KMS-11 (cell line): ENCODE results near the gene S100A13.

Experiments used
- H2AFZ ChIP-seq: fragments of 200-600 bp; sonication (generic); 2 replicates; pipeline ENCODE4 v1.6.1; 2016; ENCODE audit warnings: antibody characterized with exemption, mixed run types, low read depth
- H3K27ac ChIP-seq: fragments of 200-600 bp; sonication (generic); 2 replicates; pipeline ENCODE4 v1.6.1; 2016; ENCODE audit warnings: mild to moderate bottlenecking, mixed run types
- H3K27me3 ChIP-seq: fragments of 200-600 bp; sonication (generic); 2 replicates; pipeline ENCODE4 v1.6.1; 2017; ENCODE audit warnings: mild to moderate bottlenecking, low read depth, mixed run types, moderate library complexity; ENCODE audit not compliant: insufficient read depth
- H3K36me3 ChIP-seq: fragments of 200-600 bp; sonication (generic); 2 replicates; pipeline ENCODE4 v1.6.1; 2017; ENCODE audit warnings: mild to moderate bottlenecking, mixed run types; ENCODE audit not compliant: insufficient read depth
- H3K4me1 ChIP-seq: fragments of 200-600 bp; sonication (generic); 2 replicates; pipeline ENCODE4 v1.6.1; 2016; ENCODE audit warnings: mild to moderate bottlenecking, low read depth, mixed run types; ENCODE audit not compliant: poor library complexity, severe bottlenecking
- H3K4me2 ChIP-seq: fragments of 200-600 bp; sonication (generic); 2 replicates; pipeline ENCODE4 v1.7.0; 2016; ENCODE audit warnings: mild to moderate bottlenecking, mixed run types
- H3K4me3 ChIP-seq: fragments of 200-600 bp; sonication (generic); IDR thresholded peaks from 2 replicates; pipeline ENCODE4 v1.6.1; 2017; ENCODE audit warnings: low read depth, low read length, mixed read lengths; ENCODE audit not compliant: insufficient read depth
- H3K79me2 ChIP-seq: fragments of 200-600 bp; sonication (generic); 2 replicates; pipeline ENCODE4 v1.6.1; 2016; ENCODE audit warnings: low read depth, mixed run types; ENCODE audit not compliant: insufficient read depth
- H3K9ac ChIP-seq: fragments of 200-600 bp; sonication (generic); 2 replicates; pipeline ENCODE4 v1.6.1; 2016; ENCODE audit warnings: mild to moderate bottlenecking, mixed run types
- H4K20me1 ChIP-seq: fragments of 200-600 bp; sonication (generic); 2 replicates; pipeline ENCODE4 v1.6.1; 2016; ENCODE audit warnings: mild to moderate bottlenecking, mixed run types; ENCODE audit not compliant: insufficient read depth
- TF ChIP-seq, protein P1 (sequence below): fragments of 200-600 bp; sonication (generic); conservative IDR thresholded peaks from 2 replicates; pipeline ENCODE4 v1.6.1; 2017; ENCODE audit warnings: low read depth, mild to moderate bottlenecking, antibody characterized with exemption, low read length, moderate library complexity, mixed read lengths

Gene S100A13

DNA sequence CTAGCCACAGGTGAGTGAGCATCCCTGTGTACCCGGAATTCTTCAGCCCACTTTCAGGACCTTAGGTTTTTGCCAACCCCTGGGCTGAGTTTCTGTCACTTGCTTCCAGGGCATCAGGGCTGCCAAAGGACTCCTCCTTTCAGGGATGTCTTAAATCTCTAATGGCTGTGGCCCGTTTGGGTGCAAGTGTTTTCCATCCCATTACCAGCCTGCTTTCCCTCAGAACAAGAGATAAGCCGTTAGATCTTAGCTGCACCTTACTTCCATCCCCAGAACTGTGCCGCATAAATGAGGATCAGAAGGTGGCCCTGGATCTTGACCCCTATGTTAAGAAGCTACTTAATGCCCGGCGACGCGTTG, 31.9 kb upstream of the S100A13 start:
- H3K27ac ChIP-seq: peak overlapping the region; percentile 49; the same call in 1 of the 2 replicates
- H3K9ac ChIP-seq: peak overlapping the region; percentile 73; the same call in 1 of the 2 replicates
- H3K79me2 ChIP-seq: peaks cover 18% of the 10 kb centered on the region
- H3K4me1 ChIP-seq: peaks cover 15% of the 10 kb centered on the region
- no peaks in the 10 kb centered on the region for H4K20me1 ChIP-seq
- H3K36me3 ChIP-seq: peaks cover 33% of the 10 kb centered on the region; the same call in 1 of the 2 replicates
- H3K4me2 ChIP-seq: peak overlapping the region; percentile 66
- TF ChIP-seq, protein P1, sequence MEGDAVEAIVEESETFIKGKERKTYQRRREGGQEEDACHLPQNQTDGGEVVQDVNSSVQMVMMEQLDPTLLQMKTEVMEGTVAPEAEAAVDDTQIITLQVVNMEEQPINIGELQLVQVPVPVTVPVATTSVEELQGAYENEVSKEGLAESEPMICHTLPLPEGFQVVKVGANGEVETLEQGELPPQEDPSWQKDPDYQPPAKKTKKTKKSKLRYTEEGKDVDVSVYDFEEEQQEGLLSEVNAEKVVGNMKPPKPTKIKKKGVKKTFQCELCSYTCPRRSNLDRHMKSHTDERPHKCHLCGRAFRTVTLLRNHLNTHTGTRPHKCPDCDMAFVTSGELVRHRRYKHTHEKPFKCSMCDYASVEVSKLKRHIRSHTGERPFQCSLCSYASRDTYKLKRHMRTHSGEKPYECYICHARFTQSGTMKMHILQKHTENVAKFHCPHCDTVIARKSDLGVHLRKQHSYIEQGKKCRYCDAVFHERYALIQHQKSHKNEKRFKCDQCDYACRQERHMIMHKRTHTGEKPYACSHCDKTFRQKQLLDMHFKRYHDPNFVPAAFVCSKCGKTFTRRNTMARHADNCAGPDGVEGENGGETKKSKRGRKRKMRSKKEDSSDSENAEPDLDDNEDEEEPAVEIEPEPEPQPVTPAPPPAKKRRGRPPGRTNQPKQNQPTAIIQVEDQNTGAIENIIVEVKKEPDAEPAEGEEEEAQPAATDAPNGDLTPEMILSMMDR: no peak
- H3K27me3 ChIP-seq: no peaks in the 10 kb centered on the region
- H3K4me3 ChIP-seq: peak overlapping the region; percentile 100
- peak overlapping the region; percentile 97 for H2AFZ ChIP-seq

DNA sequence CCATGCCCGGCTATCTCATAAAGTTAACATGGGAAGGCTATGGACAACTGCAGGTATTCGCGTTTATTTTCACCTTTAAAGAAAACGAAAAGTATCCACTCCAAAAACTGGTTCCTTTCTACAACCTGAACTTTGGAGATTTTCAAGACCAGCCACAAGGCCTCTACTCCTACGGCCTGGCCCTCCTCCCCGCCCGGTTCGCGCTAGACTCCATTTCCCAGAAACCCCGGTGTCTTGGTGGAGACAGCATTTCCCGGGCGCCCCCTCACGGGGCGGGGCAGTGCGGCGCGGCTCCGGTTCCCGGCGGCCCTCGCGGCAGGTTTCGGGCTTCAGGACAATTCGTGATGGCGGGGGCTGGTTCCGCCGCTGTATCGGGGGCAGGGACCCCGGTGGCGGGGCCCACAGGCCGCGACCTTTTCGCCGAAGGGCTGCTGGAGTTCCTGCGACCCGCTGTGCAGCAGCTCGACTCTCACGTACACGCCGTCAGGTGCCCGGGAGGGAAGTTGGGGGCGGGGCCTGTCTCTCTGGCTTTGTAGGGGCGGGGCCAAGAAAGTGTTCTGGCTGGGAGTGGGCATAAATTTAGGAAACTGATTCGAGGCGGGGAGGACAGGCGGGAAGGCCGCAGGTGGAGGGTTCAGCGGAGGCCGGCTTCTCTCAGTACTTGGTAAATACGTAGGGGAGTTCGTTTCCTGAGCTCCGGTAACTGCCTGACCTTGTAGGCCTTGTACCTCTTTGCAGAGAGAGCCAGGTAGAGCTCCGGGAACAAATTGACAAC, 31.3 kb upstream of the S100A13 start, which contains the start of gene SNAPIN:
Gene SNAPIN, plus strand, starts transcription at position 304 of the 775 bp plus-strand sequence. Its CDS starts 41 bp downstream, at position 345.
- H3K4me1 ChIP-seq: peaks cover 15% of the 10 kb centered on the region
- H3K27me3 ChIP-seq: no peaks in the 10 kb centered on the region
- peak within 1 kb of the TSS; percentile 66 for H3K4me2 ChIP-seq
- peaks cover 28% of the 10 kb centered on the region; the same call in 1 of the 2 replicates for H3K36me3 ChIP-seq
- H3K9ac ChIP-seq: peak within 1 kb of the TSS; percentile 73
- peak within 1 kb of the TSS; percentile 97 for H2AFZ ChIP-seq
- TF ChIP-seq, protein P1: peak; percentile 64
- H3K4me3 ChIP-seq: peak within 1 kb of the TSS; percentile 100
- H3K27ac ChIP-seq: peak within 1 kb of the TSS; percentile 49
- H4K20me1 ChIP-seq: no peaks in the 10 kb centered on the region
- H3K79me2 ChIP-seq: peaks cover 13% of the 10 kb centered on the region

DNA sequence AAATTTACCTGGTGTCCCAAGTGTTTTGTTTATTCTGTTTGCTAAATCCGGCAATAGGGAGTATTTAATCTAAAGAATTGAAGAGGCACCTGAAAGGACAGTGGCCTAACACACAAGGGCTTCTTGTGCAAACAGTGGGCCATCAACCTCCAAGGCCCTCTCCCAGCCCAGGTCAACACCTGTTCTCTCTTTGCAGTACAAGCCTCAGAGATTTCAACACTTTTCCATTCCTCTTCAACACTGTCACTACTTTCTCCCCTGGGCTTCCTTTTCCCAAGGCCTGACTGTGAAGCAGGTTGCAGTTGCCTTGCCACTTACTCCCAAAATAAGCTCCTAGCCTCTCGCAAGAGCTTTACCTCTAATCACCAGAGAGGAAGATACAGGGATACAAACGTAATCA, 28.0 kb upstream of the S100A13 start:
- H3K36me3 ChIP-seq: no peaks in the 10 kb centered on the region
- H3K4me3 ChIP-seq: no peak overlapping the region
- H3K4me1 ChIP-seq: peaks cover 20% of the 10 kb centered on the region
- H2AFZ ChIP-seq: no peak overlapping the region
- H3K79me2 ChIP-seq: peaks cover 13% of the 10 kb centered on the region
- TF ChIP-seq, protein P1: no peak
- H3K27me3 ChIP-seq: no peaks in the 10 kb centered on the region
- no peak overlapping the region for H3K9ac ChIP-seq
- H4K20me1 ChIP-seq: no peaks in the 10 kb centered on the region
- no peak overlapping the region for H3K4me2 ChIP-seq
- no peak overlapping the region for H3K27ac ChIP-seq

DNA sequence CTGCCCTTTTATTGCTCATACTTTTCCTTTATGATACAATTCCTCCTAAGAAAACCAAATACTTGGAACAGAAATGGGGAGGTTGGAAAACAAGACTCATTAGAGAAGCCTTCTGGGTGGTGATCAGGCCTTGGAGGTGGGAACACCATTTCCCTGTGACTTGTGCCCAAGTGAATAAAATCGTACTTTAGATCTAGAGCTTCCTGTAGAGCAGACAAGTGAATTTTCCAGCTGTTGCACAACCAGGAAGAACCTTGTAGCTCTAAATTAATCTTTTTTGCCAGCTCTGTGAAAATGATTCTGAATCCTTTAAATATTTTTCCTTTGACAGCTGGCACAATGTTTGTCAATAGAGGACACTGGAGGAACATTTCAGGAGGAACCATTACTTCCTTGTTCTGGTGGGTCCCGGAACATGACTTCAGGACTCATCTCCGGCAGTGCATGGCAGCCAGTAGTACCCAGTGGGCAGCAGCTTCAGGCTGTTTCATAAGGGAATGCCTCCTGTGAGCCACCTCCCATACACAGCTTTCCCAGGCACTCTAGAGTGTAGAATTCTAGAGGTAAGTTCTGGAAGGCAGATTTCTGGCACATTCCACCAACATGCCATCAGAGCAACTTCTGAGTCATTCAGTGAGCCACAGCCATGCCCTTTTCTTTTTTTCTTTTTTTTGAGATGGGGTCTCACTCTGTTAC, 25.6 kb upstream of the S100A13 start:
- peaks cover 7% of the 10 kb centered on the region for H3K4me1 ChIP-seq
- H3K27me3 ChIP-seq: no peaks in the 10 kb centered on the region
- no peak overlapping the region for H3K27ac ChIP-seq
- H3K36me3 ChIP-seq: no peaks in the 10 kb centered on the region
- no peak overlapping the region for H2AFZ ChIP-seq
- no peak overlapping the region for H3K4me2 ChIP-seq
- H3K9ac ChIP-seq: no peak overlapping the region
- no peak overlapping the region for H3K4me3 ChIP-seq
- TF ChIP-seq, protein P1: no peak
- H3K79me2 ChIP-seq: no peaks in the 10 kb centered on the region
- H4K20me1 ChIP-seq: no peaks in the 10 kb centered on the region
